Endothelial cell of umbilical vein (primary cell): ENCODE results near the gene NHS. TPM values are rescaled to one million over a fixed set of nuclear protein-coding genes. Genes with fewer than 3 reads are reported as not detected.

Experiments used
- BruUV-seq: library from RNA; stranded (reverse); fragments of 400-500 nt; replicated peaks from 2 replicates; lab custom pipeline; 2021; lab: Mats Ljungman, UMichigan
- CTCF ChIA-PET: fragments of 300-600, 350-600 bp; sonication (Branson Sonifier 250); formaldehyde crosslinking; loops from one replicate; lab custom pipeline; 2021; ENCODE audit warnings: antibody characterized with exemption, inconsistent platforms; lab: Charles Lee
- POLR2A ChIA-PET: fragments of 300-600, 350-600 bp; sonication (Branson Sonifier 250); formaldehyde crosslinking; loops from one replicate; lab custom pipeline; 2021; ENCODE audit warnings: antibody characterized with exemption, inconsistent platforms; lab: Charles Lee
- DNase-seq: peaks from one replicate; pipeline ENCODE4 v3.0.0-alpha.2; 2011; ENCODE audit warnings: low read depth, low spot score
- FAIRE-seq: peaks from 2 replicates; lab custom pipeline; 2011; peaks lifted over from hg19 to GRCh38; lab: Jason Lieb, UNC
- H2AFZ ChIP-seq: 2 replicates; pipeline ENCODE4 v1.6.0; 2012; ENCODE audit warnings: low read depth, low read length, control low read depth, inconsistent platforms
- H3K27ac ChIP-seq: 2 replicates; pipeline ENCODE4 v1.5.1; 2011; ENCODE audit warnings: low read depth, mild to moderate bottlenecking, control low read depth, low read length, moderate library complexity; ENCODE audit not compliant: insufficient read depth
- H3K27me3 ChIP-seq, 2 experiments: 2 replicates each; pipeline versions ENCODE4 v1.6.0 to v1.6.1; 2011; ENCODE audit warnings: low read length in 2 of 2, mixed read lengths in 1 of 2; ENCODE audit not compliant: control insufficient read depth in 2 of 2, insufficient read depth in 2 of 2
- H3K36me3 ChIP-seq, 2 experiments: 2 replicates in 1 of 2; 3 replicates in 1 of 2; pipeline ENCODE4 v1.5.1; 2011; ENCODE audit warnings: low read length in 2 of 2, mild to moderate bottlenecking in 1 of 2, moderate library complexity in 1 of 2; ENCODE audit not compliant: control insufficient read depth in 2 of 2, insufficient read depth in 2 of 2; ENCODE audit errors: extremely low read depth in 1 of 2
- H3K4me1 ChIP-seq: 3 replicates; pipeline ENCODE4 v1.5.1; 2011; ENCODE audit warnings: mild to moderate bottlenecking, low read length; ENCODE audit not compliant: control insufficient read depth, insufficient read depth; ENCODE audit errors: extremely low read depth
- H3K4me2 ChIP-seq: 2 replicates; pipeline ENCODE4 v1.6.1; 2011; ENCODE audit warnings: low read length, control low read depth, mixed read lengths; ENCODE audit not compliant: insufficient read depth
- H3K4me3 ChIP-seq, 3 experiments: fragments of 200-600 bp in 1 of 3; sonication (generic), shearing (Covaris generic) in 1 of 3; replicated peaks in 1 of 3; 2 replicates each; pipeline ENCODE4 v1.5.1; 2011 to 2016; ENCODE audit warnings: control low read depth in 3 of 3, low read length in 3 of 3, mild to moderate bottlenecking in 2 of 3, inconsistent platforms in 1 of 3, low read depth in 1 of 3, moderate library complexity in 1 of 3; ENCODE audit not compliant: insufficient read depth in 1 of 3
- H3K79me2 ChIP-seq: 2 replicates; pipeline ENCODE4 v1.6.0; 2012; ENCODE audit warnings: low read length, inconsistent platforms; ENCODE audit not compliant: control insufficient read depth, insufficient read depth
- H3K9ac ChIP-seq: replicated peaks from 2 replicates; pipeline ENCODE3; 2011; ENCODE audit warnings: low read length, control low read depth; ENCODE audit not compliant: insufficient read depth; ENCODE audit errors: extremely low read depth
- H3K9me1 ChIP-seq: replicated peaks from 3 replicates; pipeline ENCODE4 v1.6.0; 2011; ENCODE audit warnings: mild to moderate bottlenecking, low read length; ENCODE audit not compliant: control insufficient read depth, insufficient read depth; ENCODE audit errors: extremely low read depth
- H3K9me3 ChIP-seq: replicated peaks from 2 replicates; pipeline ENCODE4 v1.5.1; 2012; ENCODE audit warnings: low read length, inconsistent platforms; ENCODE audit not compliant: control insufficient read depth, insufficient read depth
- H4K20me1 ChIP-seq: replicated peaks from 2 replicates; pipeline ENCODE3; 2011; ENCODE audit warnings: mild to moderate bottlenecking, low read length; ENCODE audit not compliant: control insufficient read depth, insufficient read depth; ENCODE audit errors: extremely low read depth
- CTCF ChIP-seq, 2 donors: IDR thresholded peaks; 1 replicate in 1 of 2; 2 replicates in 1 of 2; pipeline ENCODE4 v1.5.1; 2011; ENCODE audit warnings: low read length in 2 of 2, mild to moderate bottlenecking in 2 of 2, moderate library complexity in 2 of 2, control low read depth in 1 of 2, inconsistent platforms in 1 of 2, low read depth in 1 of 2; ENCODE audit not compliant: insufficient read depth in 1 of 2; ENCODE audit errors: extremely low read depth in 1 of 2
- EZH2 ChIP-seq: IDR thresholded peaks from 2 replicates; pipeline ENCODE4 v1.6.1; 2012; ENCODE audit warnings: borderline replicate concordance, low read depth, mild to moderate bottlenecking, moderate library complexity, low read length, inconsistent platforms; ENCODE audit not compliant: severe bottlenecking
- FOS ChIP-seq: IDR thresholded peaks from 2 replicates; pipeline ENCODE4 v1.6.1; 2011; ENCODE audit warnings: mild to moderate bottlenecking, low read length, moderate library complexity, borderline replicate concordance; ENCODE audit not compliant: insufficient read depth
- GATA2 ChIP-seq: IDR thresholded peaks from 2 replicates; pipeline ENCODE4 v1.7.0; 2011; ENCODE audit warnings: low read depth, mild to moderate bottlenecking, moderate library complexity, mixed read lengths, low read length; ENCODE audit not compliant: insufficient read length, insufficient read depth
- JUN ChIP-seq: IDR thresholded peaks from 2 replicates; pipeline ENCODE4 v1.6.1; 2011; ENCODE audit warnings: borderline replicate concordance, low read depth; ENCODE audit not compliant: insufficient read length, insufficient read depth
- MAX ChIP-seq: IDR thresholded peaks from 2 replicates; pipeline ENCODE4 v1.6.1; 2011; ENCODE audit not compliant: insufficient read depth, insufficient read length
- MYC ChIP-seq: IDR thresholded peaks from one replicate; pipeline ENCODE4 v1.6.1; 2011; ENCODE audit warnings: mild to moderate bottlenecking, low read depth, low read length
- POLR2A ChIP-seq: IDR thresholded peaks from 2 replicates; pipeline ENCODE4 v1.6.1; 2012; ENCODE audit warnings: low read depth, mild to moderate bottlenecking, control low read depth, low read length
- POLR2AphosphoS5 ChIP-seq: IDR thresholded peaks from 2 replicates; pipeline ENCODE4 v1.6.1; 2012; ENCODE audit warnings: low read depth, mild to moderate bottlenecking, control low read depth, low read length, moderate library complexity; ENCODE audit not compliant: insufficient read depth
- dilution Hi-C: fragments of 300-500 bp; cut with MboI; formaldehyde crosslinking; loops from one replicate; pipeline ENCODE4 v1.15.0; 2019; ENCODE audit warnings: low sequenced_read_pairs; ENCODE audit not compliant: extremely low pct_ligation_motif_present
- intact Hi-C: fragments of 100-400 bp; cut with micrococcal nuclease; formaldehyde crosslinking; loops from one replicate; pipeline ENCODE4 v1.10.0; 2022
- polyA plus RNA-seq, 4 experiments: library from polyadenylated mRNA; depleted of rRNA in 3 of 4; stranded (reverse) in 3 of 4; unstranded in 1 of 4; fragments of >200 nt; gene quantifications; 2 replicates each; pipeline versions ENCODE4 v1.2.1 to v1.2.3, GENCODE V29; 2011 to 2012; ENCODE audit warnings: missing spikeins in 1 of 4
- total RNA-seq: library from RNA; stranded (reverse); gene quantifications from 2 replicates; pipeline ENCODE4 v1.2.3, GENCODE V29; 2021

Gene NHS
- total and polyA plus RNA-seq, 2 donors (not counting 3 experiments of a cell fraction or from before 2014, with no cell fraction given), result 0.07 to 0.46 TPM

DNA sequence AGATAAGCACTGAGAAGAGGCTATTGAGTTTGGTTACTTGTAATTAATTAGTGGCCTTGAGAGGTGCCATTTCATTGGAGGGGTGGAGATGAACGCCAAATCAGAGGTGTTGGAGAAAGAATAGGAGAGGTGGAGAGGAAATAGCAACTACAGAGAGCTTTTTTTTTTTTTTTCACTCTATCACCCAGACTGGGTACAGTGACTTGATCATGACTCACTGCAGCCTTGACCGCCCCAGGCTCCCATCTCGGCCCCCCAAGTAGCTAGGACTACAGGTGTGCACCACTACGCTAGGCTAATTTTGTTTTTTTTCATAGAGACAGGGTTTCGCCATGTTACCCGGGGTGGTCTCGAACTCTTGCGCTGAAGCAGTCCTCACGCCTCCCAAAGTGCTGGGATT, 5.2 kb downstream of the NHS start:
- no peaks in the 10 kb centered on the region for H3K36me3 ChIP-seq
- H2AFZ ChIP-seq, result no peak overlapping the region
- no peak overlapping the region for H3K4me3 ChIP-seq
- no peaks in the 10 kb centered on the region for H4K20me1 ChIP-seq
- H3K9ac ChIP-seq, result no peak overlapping the region
- POLR2A ChIA-PET, result no interaction called here
- no TSS peak for BruUV-seq
- no peak overlapping the region for H3K27ac ChIP-seq
- peaks cover 13 to 25% of the 10 kb centered on the region in 2 experiments for H3K27me3 ChIP-seq
- H3K9me3 ChIP-seq, result no peaks in the 10 kb centered on the region
- no peak overlapping the region for H3K4me2 ChIP-seq
- H3K9me1 ChIP-seq, result no peaks in the 10 kb centered on the region
- no peak for DNase-seq
- TF ChIP-seq JUN (no peak), EZH2 (no peak), FOS (no peak), CTCF (IDR thresholded peaks at IDR 0.05; ENCODE audit: extremely low read depth in 1 of 2, insufficient read depth in 1 of 2, low read depth in 1 of 2, low read length in 2 of 2) (no peak), GATA2 (no peak), MAX (no peak), POLR2AphosphoS5 (no peak), MYC (no peak), POLR2A (no peak)
- no peaks in the 10 kb centered on the region for H3K4me1 ChIP-seq
- dilution Hi-C loops (no loop called here), intact Hi-C loops (no loop called here)
- no peak for FAIRE-seq
- CTCF ChIA-PET, result no interaction called here
- H3K79me2 ChIP-seq, result no peaks in the 10 kb centered on the region
